ENCODE data around the gene CEP128. TPM values are rescaled to one million over a fixed set of nuclear protein-coding genes. Genes with fewer than 3 reads are reported as not detected.

The CEP128 gene
- total RNA-seq, 4 donors from 2014 or later: 1.9 to 9.7 (median 4.0) TPM

DNA sequence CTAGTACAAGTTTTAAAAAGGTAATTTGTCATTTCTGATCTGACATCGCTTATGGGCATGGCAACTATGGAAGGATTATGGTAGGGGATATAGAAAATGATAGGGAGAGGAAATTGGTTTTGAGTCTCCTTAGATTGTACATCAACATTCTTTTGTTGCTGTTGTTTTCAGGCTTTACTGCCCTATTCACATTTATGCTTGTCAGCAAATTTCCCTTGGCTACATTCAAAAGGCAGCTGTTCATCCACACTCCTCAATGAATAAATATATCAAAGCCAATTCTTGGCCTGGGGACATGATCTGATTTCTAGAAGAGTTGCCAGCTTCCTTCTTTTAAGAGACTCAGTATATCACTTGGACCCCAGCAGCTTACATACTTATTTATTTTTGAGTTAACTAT, 283.4 kb downstream of the CEP128 start:
- DNase-seq: no peak
- Histone ChIP-seq H3K27ac (no peak overlapping the region), H3K4me3 (no peak overlapping the region), H3K4me1 (no peaks in the 10 kb centered on the region), H3K36me3 (no peaks in the 10 kb centered on the region), H3K27me3 (no peaks in the 10 kb centered on the region), H3K9me3 (no peaks in the 10 kb centered on the region)
- intact Hi-C loops (cut with DNase I; ENCODE audit: low total_unique reads) (no loop called here), in situ Hi-C loops (cut with MboI; ENCODE audit: low pct_ligation_motif_present in 1 of 4, low pct_unique_long_range_greater_than_20kb in 1 of 4, low sequenced_read_pairs in 3 of 4) (no loop called here)
- 98 to 100% methylated on average over 1 of the region's 1 CpG for WGBS, 2 donors (ENCODE audit: low coverage in 1 of 2)
- TF ChIP-seq POLR2A (IDR thresholded peaks at IDR 0.05) (no peak), EP300 (IDR thresholded peaks at IDR 0.05; ENCODE audit: low read depth) (no peak), POLR2AphosphoS5 (IDR thresholded peaks at IDR 0.05) (no peak)
- TF ChIP-seq, protein P1, sequence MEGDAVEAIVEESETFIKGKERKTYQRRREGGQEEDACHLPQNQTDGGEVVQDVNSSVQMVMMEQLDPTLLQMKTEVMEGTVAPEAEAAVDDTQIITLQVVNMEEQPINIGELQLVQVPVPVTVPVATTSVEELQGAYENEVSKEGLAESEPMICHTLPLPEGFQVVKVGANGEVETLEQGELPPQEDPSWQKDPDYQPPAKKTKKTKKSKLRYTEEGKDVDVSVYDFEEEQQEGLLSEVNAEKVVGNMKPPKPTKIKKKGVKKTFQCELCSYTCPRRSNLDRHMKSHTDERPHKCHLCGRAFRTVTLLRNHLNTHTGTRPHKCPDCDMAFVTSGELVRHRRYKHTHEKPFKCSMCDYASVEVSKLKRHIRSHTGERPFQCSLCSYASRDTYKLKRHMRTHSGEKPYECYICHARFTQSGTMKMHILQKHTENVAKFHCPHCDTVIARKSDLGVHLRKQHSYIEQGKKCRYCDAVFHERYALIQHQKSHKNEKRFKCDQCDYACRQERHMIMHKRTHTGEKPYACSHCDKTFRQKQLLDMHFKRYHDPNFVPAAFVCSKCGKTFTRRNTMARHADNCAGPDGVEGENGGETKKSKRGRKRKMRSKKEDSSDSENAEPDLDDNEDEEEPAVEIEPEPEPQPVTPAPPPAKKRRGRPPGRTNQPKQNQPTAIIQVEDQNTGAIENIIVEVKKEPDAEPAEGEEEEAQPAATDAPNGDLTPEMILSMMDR (IDR thresholded peaks at IDR 0.05): no peak

DNA sequence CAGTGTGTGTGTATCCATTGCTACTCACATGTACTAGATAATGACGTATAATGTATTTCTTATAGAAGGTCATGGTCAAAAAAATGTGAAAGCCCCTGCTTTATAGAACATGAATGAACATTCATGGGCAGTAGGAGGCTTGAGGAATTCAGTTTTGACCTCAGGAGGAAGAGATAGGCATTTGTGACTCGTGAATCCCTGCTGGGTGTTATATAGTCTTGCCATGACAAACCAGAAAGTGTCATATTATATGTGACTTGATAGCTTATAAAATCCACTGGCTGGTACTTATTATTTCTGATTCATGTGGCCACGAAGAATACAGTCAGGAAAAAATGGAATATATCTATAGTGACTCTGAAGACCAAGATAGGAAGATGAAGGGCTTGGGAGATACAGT, 287.6 kb downstream of the CEP128 start:
- WGBS, 2 donors (ENCODE audit: low coverage in 1 of 2): 95 to 97% methylated on average over 3 of the region's 3 CpGs
- in situ Hi-C loops (cut with MboI; ENCODE audit: low pct_ligation_motif_present in 1 of 4, low pct_unique_long_range_greater_than_20kb in 1 of 4, low sequenced_read_pairs in 3 of 4) (no loop called here), intact Hi-C loops (cut with DNase I; ENCODE audit: low total_unique reads) (no loop called here)
- Histone ChIP-seq H3K36me3 (no peaks in the 10 kb centered on the region), H3K4me3 (no peak overlapping the region), H3K27me3 (no peaks in the 10 kb centered on the region), H3K4me1 (no peaks in the 10 kb centered on the region), H3K27ac (no peak overlapping the region), H3K9me3 (no peaks in the 10 kb centered on the region)
- DNase-seq: no peak
- no peak for TF ChIP-seq POLR2A (IDR thresholded peaks at IDR 0.05)
- TF ChIP-seq POLR2AphosphoS5 (IDR thresholded peaks at IDR 0.05): no peak
- no peak for TF ChIP-seq EP300 (IDR thresholded peaks at IDR 0.05; ENCODE audit: low read depth)
- TF ChIP-seq, protein P1 (IDR thresholded peaks at IDR 0.05): no peak

DNA sequence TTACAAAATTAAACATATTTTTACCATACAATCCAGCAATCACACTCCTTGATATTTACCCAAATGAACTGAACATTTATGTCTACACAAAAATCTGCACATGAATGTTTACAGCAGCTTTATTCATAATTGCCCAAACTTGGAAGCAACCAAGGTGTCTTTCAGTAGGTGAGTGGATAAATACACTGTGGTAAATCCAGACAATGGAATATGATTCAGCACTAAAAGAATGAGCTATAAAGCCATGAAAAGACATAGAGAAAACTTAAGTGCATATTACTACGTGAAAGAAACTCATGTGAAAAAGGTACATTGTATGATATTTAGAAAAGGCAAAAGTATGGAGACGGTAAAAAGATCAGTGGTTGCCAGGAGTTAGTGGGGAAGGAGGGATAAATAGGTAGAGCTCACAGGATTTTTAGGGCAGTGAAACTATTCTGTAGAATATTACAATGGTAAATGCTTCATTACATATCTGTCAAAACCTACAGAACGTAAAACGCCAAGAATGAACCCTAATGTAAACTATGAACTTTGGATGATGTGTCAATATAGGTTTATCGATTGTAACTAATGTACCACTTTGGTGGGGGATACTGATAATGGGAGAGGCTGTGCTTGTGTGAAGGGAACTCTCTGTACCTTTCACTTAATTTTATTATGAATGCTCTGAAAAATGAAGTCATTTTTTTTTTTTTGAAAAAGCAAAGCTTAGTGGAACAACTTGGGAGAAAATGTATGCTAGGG, 295.7 kb downstream of the CEP128 start:
- intact Hi-C loops (cut with DNase I; ENCODE audit: low total_unique reads): no loop called here
- in situ Hi-C loops (cut with MboI; ENCODE audit: low pct_ligation_motif_present in 1 of 4, low pct_unique_long_range_greater_than_20kb in 1 of 4, low sequenced_read_pairs in 3 of 4): no loop called here

DNA sequence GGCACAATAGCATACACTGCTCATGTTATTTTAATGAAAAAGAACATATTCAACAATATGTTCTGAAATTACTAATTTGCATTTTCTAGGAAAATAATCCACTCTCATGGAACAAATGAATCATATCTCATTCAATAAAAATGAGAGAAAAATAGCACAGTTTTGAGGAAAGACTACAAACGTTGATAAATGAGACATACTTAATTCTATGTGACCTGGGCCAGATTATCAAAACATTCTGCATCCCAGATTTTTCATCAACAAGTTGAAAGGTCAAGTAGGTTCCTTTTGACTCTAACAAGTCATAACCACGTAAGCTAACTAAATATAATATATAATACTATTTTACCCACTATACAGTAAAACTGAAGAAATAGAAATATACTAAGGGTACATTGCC, 296.7 kb downstream of the CEP128 start:
- no peaks in the 10 kb centered on the region for H3K36me3 ChIP-seq
- TF ChIP-seq, protein P1 (IDR thresholded peaks at IDR 0.05): no peak
- TF ChIP-seq POLR2AphosphoS5 (IDR thresholded peaks at IDR 0.05): no peak
- TF ChIP-seq EP300 (IDR thresholded peaks at IDR 0.05; ENCODE audit: low read depth): no peak
- H3K4me1 ChIP-seq: no peaks in the 10 kb centered on the region
- H3K4me3 ChIP-seq: no peak overlapping the region
- WGBS, 2 donors (ENCODE audit: low coverage in 1 of 2): 71 to 74% methylated on average over 2 of the region's 2 CpGs
- H3K27ac ChIP-seq: no peak overlapping the region
- H3K9me3 ChIP-seq: no peaks in the 10 kb centered on the region
- in situ Hi-C loops (cut with MboI; ENCODE audit: low pct_ligation_motif_present in 1 of 4, low pct_unique_long_range_greater_than_20kb in 1 of 4, low sequenced_read_pairs in 3 of 4): no loop called here
- H3K27me3 ChIP-seq: no peaks in the 10 kb centered on the region
- no peak for DNase-seq
- intact Hi-C loops (cut with DNase I; ENCODE audit: low total_unique reads): no loop called here

More for the DNA sequence above, 295.7 kb downstream of the CEP128 start:
- no peaks in the 10 kb centered on the region for H3K4me1 ChIP-seq
- no peaks in the 10 kb centered on the region for H3K36me3 ChIP-seq
- TF ChIP-seq EP300 (IDR thresholded peaks at IDR 0.05; ENCODE audit: low read depth): no peak
- TF ChIP-seq, protein P1 (IDR thresholded peaks at IDR 0.05): no peak
- no peak for TF ChIP-seq POLR2AphosphoS5 (IDR thresholded peaks at IDR 0.05)
- TF ChIP-seq POLR2A (IDR thresholded peaks at IDR 0.05): no peak
- H3K27me3 ChIP-seq: no peaks in the 10 kb centered on the region
- H3K9me3 ChIP-seq: no peaks in the 10 kb centered on the region
- no peak overlapping the region for H3K4me3 ChIP-seq
- DNase-seq: no peak
- 92 to 97% methylated on average over 5 of the region's 5 CpGs for WGBS, 2 donors (ENCODE audit: low coverage in 1 of 2)
- H3K27ac ChIP-seq: no peak overlapping the region

Data from transverse colon (tissue), 4 donors.